GM23248 (cell line): ENCODE results near the gene ILF3. TPM values are rescaled to one million over a fixed set of nuclear protein-coding genes. Genes with fewer than 3 reads are reported as not detected.

Source experiments
- DNase-seq: peaks from one replicate; pipeline ENCODE4 v3.0.0-alpha.2; 2015
- H2AFZ ChIP-seq: fragments of 200-600 bp; sonication (generic); 2 replicates; pipeline ENCODE4 v1.6.1; 2016; ENCODE audit warnings: antibody characterized with exemption
- H3F3A ChIP-seq: fragments of 200-600 bp; sonication (generic); 2 replicates; pipeline ENCODE4 v1.6.1; 2016; ENCODE audit warnings: mild to moderate bottlenecking, antibody characterized with exemption, mixed run types; ENCODE audit not compliant: insufficient read depth
- H3K27ac ChIP-seq: fragments of 200-600 bp; sonication (generic); 2 replicates; pipeline ENCODE4 v1.5.1; 2016; ENCODE audit warnings: mild to moderate bottlenecking
- H3K27me3 ChIP-seq: fragments of 200-600 bp; sonication (generic); replicated peaks from 2 replicates; pipeline ENCODE4 v1.6.1; 2016; ENCODE audit warnings: mild to moderate bottlenecking; ENCODE audit not compliant: insufficient read depth
- H3K36me3 ChIP-seq: fragments of 200-600 bp; sonication (generic); 2 replicates; pipeline ENCODE4 v1.6.1; 2016; ENCODE audit warnings: low read depth, mild to moderate bottlenecking
- H3K4me1 ChIP-seq: fragments of 200-600 bp; sonication (generic); 2 replicates; pipeline ENCODE4 v1.6.1; 2016; ENCODE audit warnings: mild to moderate bottlenecking; ENCODE audit not compliant: insufficient read depth
- H3K4me2 ChIP-seq: fragments of 200-600 bp; sonication (generic); one replicate; pipeline ENCODE4 v1.6.1; 2016; ENCODE audit warnings: mild to moderate bottlenecking; ENCODE audit not compliant: unreplicated experiment
- H3K4me3 ChIP-seq: fragments of 200-600 bp; sonication (generic); 2 replicates; pipeline ENCODE4 v1.5.1; 2016; ENCODE audit warnings: mild to moderate bottlenecking
- H3K79me2 ChIP-seq: fragments of 200-600 bp; sonication (generic); 2 replicates; pipeline ENCODE4 v1.6.1; 2016; ENCODE audit warnings: mild to moderate bottlenecking; ENCODE audit not compliant: insufficient read depth
- H3K9ac ChIP-seq: fragments of 200-600 bp; sonication (generic); 2 replicates; pipeline ENCODE4 v1.6.1; 2016; ENCODE audit warnings: mild to moderate bottlenecking
- H3K9me2 ChIP-seq: fragments of 200-600 bp; sonication (generic); 2 replicates; pipeline ENCODE4 v1.6.1; 2016; ENCODE audit warnings: mixed run types, mild to moderate bottlenecking, moderate library complexity; ENCODE audit not compliant: insufficient read depth
- H3K9me3 ChIP-seq: fragments of 200-600 bp; sonication (generic); one replicate; pipeline ENCODE4 v1.6.1; 2017; ENCODE audit warnings: low read depth
- H4K20me1 ChIP-seq: fragments of 200-600 bp; sonication (generic); 2 replicates; pipeline ENCODE4 v1.6.0; 2016; ENCODE audit not compliant: insufficient read depth
- EZH2 ChIP-seq: fragments of 200-600 bp; sonication (generic); IDR thresholded peaks from 2 replicates; pipeline ENCODE4 v1.6.1; 2018; ENCODE audit warnings: antibody characterized with exemption, mild to moderate bottlenecking; ENCODE audit not compliant: insufficient read depth, poor library complexity, severe bottlenecking
- EZH2phosphoT487 ChIP-seq: fragments of 200-600 bp; sonication (generic); IDR thresholded peaks from 2 replicates; pipeline ENCODE4 v1.6.1; 2018; ENCODE audit warnings: antibody characterized with exemption, moderate library complexity, mild to moderate bottlenecking, low read depth; ENCODE audit not compliant: insufficient read depth
- WGBS, 2 experiments: methylation state at CpG; one replicate each; pipeline ENCODE4 v1.1.6; 2015 to 2017; ENCODE audit warnings: low lambda C conversion rate in 2 of 2, low coverage in 1 of 2; ENCODE audit errors: missing lambda C conversion rate in 2 of 2; 5-methylcytosine and 5-hydroxymethylcytosine counted together
- in situ Hi-C: fragments of 300-500 bp; cut with MboI; formaldehyde crosslinking; loops from 2 replicates; pipeline ENCODE4 v1.15.0; 2020
- polyA plus RNA-seq: library from polyadenylated mRNA; unstranded; fragments of >200 nt; fragmentation: Nextera tagmentation; extraction: Ambion mirVana; gene quantifications from 2 replicates; pipeline ENCODE4 v1.2.1, GENCODE V29; 2016
- total RNA-seq: library from RNA; depleted of rRNA; stranded (reverse); fragments of >200 nt; shearing (Covaris generic); gene quantifications from 2 replicates; pipeline ENCODE4 v1.2.3, GENCODE V29; 2014

ILF3 gene
- total and polyA plus RNA-seq, 2 experiments from 2014 or later: 75.5 to 80.1 TPM

- Histone ChIP-seq H2AFZ (no peak overlapping the region), H3F3A (peaks cover 4% of the 10 kb centered on the region; the same call in 1 of the 2 replicates), H3K4me2 (no peak overlapping the region), H3K9me3 (no peaks in the 10 kb centered on the region), H4K20me1 (no peaks in the 10 kb centered on the region), H3K79me2 (no peaks in the 10 kb centered on the region), H3K9me2 (no peaks in the 10 kb centered on the region), H3K4me1 (peaks cover 16% of the 10 kb centered on the region), H3K27me3 (no peaks in the 10 kb centered on the region), H3K36me3 (no peaks in the 10 kb centered on the region), H3K9ac (no peak overlapping the region), H3K27ac (no peak overlapping the region), H3K4me3 (no peak overlapping the region)
- in situ Hi-C loops: no loop called here
- TF ChIP-seq EZH2phosphoT487: no peak
- TF ChIP-seq EZH2: no peak
- WGBS, 2 experiments: 97 to 98% methylated on average over 14 of the region's 14 CpGs
- no peak for DNase-seq
Measured at GRCh38 chr19:10615429-10616023, 38.6 kb upstream of the ILF3 start.

- peaks cover 4% of the 10 kb centered on the region; the same call in 1 of the 2 replicates for H3F3A ChIP-seq
- no peaks in the 10 kb centered on the region for H3K36me3 ChIP-seq
- DNase-seq: peak; percentile 54
- 89 to 91% methylated on average over 15 of the region's 15 CpGs for WGBS, 2 experiments
- H2AFZ ChIP-seq: no peak overlapping the region; the same call in 1 of the 2 replicates
- TF ChIP-seq EZH2phosphoT487 (no peak), EZH2 (no peak)
- H3K79me2 ChIP-seq: no peaks in the 10 kb centered on the region
- no peak overlapping the region for H3K9ac ChIP-seq
- H3K27me3 ChIP-seq: no peaks in the 10 kb centered on the region
- in situ Hi-C loops: no loop called here
- H3K4me1 ChIP-seq: peaks cover 13% of the 10 kb centered on the region
- no peaks in the 10 kb centered on the region for H3K9me3 ChIP-seq
- H3K27ac ChIP-seq: 0 out of 2 replicates have a peak overlapping the region, but pooled peaks have one; percentile 34
- no peak overlapping the region for H3K4me2 ChIP-seq
- H4K20me1 ChIP-seq: no peaks in the 10 kb centered on the region
- no peak overlapping the region for H3K4me3 ChIP-seq
- H3K9me2 ChIP-seq: no peaks in the 10 kb centered on the region
Measured at GRCh38 chr19:10617409-10618121, 36.6 kb upstream of the ILF3 start.

- Histone ChIP-seq H3K4me1 (peaks cover 8% of the 10 kb centered on the region), H4K20me1 (no peaks in the 10 kb centered on the region), H3K79me2 (no peaks in the 10 kb centered on the region), H3K9me2 (no peaks in the 10 kb centered on the region), H3K27me3 (no peaks in the 10 kb centered on the region), H3K4me2 (no peak overlapping the region), H3K9ac (no peak overlapping the region), H3K9me3 (no peaks in the 10 kb centered on the region), H3K4me3 (no peak overlapping the region), H3K36me3 (no peaks in the 10 kb centered on the region), H3K27ac (no peak overlapping the region), H3F3A (peaks cover 4% of the 10 kb centered on the region; the same call in 1 of the 2 replicates), H2AFZ (no peak overlapping the region)
- DNase-seq: no peak
- no peak for TF ChIP-seq EZH2phosphoT487
- no peak for TF ChIP-seq EZH2
- in situ Hi-C loops: no loop called here
- 91 to 93% methylated on average over 8 of the region's 8 CpGs for WGBS, 2 experiments
Measured at GRCh38 chr19:10618846-10619245, 35.3 kb upstream of the ILF3 start.

- no peak overlapping the region for H3K4me3 ChIP-seq
- H3K4me1 ChIP-seq: peaks cover 8% of the 10 kb centered on the region
- no peaks in the 10 kb centered on the region for H3K9me3 ChIP-seq
- no peak overlapping the region for H3K27ac ChIP-seq
- H3K36me3 ChIP-seq: no peaks in the 10 kb centered on the region
- no peaks in the 10 kb centered on the region for H3K27me3 ChIP-seq
- peaks cover 4% of the 10 kb centered on the region; the same call in 1 of the 2 replicates for H3F3A ChIP-seq
- 96 to 99% methylated on average over 4 of the region's 4 CpGs for WGBS, 2 experiments
- H2AFZ ChIP-seq: no peak overlapping the region
- H3K4me2 ChIP-seq: no peak overlapping the region
- H4K20me1 ChIP-seq: no peaks in the 10 kb centered on the region
- H3K9me2 ChIP-seq: no peaks in the 10 kb centered on the region
- in situ Hi-C loops: no loop called here
- no peaks in the 10 kb centered on the region for H3K79me2 ChIP-seq
- DNase-seq: no peak
- TF ChIP-seq EZH2 (no peak), EZH2phosphoT487 (no peak)
- no peak overlapping the region for H3K9ac ChIP-seq
Measured at GRCh38 chr19:10620786-10621185, 33.4 kb upstream of the ILF3 start.
